GM19023 (cell line): ENCODE results near the gene CACNA2D2.

Experiments
- ATAC-seq: cut with Tn5 transposase; IDR thresholded peaks from one replicate; pipeline ENCODE4 v1.9.1; 2021; ENCODE audit warnings: mild to moderate bottlenecking, moderate library complexity; ENCODE audit not compliant: unreplicated experiment

The CACNA2D2 gene

DNA sequence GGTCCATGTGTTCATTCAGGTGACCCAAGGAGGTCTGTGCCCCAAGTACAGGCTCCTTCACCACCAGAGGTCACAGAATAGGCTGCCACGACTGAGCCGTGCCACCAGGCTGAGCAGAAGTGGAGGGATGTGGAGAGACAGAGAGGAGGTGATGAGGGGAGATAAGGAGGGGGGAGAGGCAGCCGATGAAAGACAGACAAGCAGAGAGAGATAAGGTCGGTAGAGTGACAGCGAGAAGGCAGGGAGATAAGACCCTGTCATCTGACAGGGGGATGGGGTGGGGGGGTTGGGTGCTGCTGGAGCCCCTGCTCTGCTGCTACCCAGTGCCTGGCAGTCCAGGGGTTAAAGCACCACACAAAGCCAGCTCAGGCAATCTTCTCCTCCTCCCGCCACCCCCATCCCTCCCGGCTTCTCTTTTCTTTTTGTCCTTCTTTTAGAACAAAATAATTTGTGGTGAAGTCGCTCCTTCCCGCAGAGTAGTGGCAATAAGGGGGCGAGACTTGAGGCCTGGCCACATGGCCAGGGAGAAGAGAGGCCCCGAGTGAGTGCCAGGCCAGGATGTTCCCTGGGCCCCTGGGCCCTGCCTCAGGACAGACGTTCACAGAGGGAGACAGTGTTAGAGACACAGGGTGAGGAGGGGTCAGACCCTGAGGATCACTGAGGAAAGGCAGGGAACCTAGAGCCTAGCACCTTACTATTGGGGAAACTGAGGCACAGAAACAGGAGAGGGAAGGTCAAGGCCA lies 67.9 kb downstream of the CACNA2D2 start:
- ATAC-seq, result no peak

DNA sequence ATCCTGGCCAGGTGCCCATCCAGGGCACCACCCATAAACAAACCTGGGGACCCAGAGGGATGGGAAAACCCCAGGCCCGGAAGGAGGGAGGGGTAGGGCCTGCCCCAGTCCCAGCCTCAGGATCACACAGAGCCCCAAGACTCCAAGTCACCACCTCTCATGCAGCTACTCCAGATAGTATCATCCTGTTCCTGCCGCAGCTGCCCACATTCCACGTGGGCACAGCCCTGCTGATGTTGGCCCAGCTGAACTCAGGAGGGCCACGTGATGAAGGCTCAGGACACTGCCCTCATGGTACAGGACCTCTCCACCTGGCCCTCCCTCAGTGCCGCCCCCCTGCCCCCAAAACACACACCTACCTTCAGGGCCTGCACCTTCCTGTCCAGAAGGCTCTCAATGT lies 69.5 kb downstream of the CACNA2D2 start:
- no peak for ATAC-seq

GRCh38 chr3:50430950-50431435 lies 72.4 kb downstream of the CACNA2D2 start:
- no peak for ATAC-seq

- ATAC-seq, result no peak
These were observed 73.2 kb downstream of the CACNA2D2 start for GRCh38 chr3:50430191-50430590.

- ATAC-seq, result no peak
These were observed 75.3 kb downstream of the CACNA2D2 start for GRCh38 chr3:50428007-50428633.

DNA sequence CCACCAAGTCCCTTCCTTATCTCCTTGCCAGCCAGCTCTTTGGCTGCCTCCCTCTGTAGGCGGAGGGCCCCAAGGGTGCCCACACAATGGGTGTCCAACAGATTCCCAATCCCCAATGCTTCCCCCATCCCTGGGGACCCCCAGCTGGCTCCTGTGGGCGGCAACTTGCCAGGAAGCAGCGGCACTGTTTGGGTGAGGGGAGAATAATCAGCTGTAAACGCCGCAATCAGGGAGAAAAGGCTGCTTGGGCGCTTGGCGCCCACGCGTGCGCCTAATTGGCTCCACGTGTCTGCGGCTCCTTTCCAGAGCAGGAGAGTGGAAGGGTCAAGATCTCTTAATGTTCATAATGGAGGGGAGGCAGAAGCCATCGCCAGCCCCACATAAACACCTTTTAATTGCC lies 76.2 kb downstream of the CACNA2D2 start:
- no peak for ATAC-seq

- no peak for ATAC-seq
These were observed 77.5 kb downstream of the CACNA2D2 start for GRCh38 chr3:50425911-50426310.

- no peak for ATAC-seq
These were observed 79.9 kb downstream of the CACNA2D2 start for GRCh38 chr3:50423543-50423942.

GRCh38 chr3:50422153-50422552 lies 81.3 kb downstream of the CACNA2D2 start:
- no peak for ATAC-seq

DNA sequence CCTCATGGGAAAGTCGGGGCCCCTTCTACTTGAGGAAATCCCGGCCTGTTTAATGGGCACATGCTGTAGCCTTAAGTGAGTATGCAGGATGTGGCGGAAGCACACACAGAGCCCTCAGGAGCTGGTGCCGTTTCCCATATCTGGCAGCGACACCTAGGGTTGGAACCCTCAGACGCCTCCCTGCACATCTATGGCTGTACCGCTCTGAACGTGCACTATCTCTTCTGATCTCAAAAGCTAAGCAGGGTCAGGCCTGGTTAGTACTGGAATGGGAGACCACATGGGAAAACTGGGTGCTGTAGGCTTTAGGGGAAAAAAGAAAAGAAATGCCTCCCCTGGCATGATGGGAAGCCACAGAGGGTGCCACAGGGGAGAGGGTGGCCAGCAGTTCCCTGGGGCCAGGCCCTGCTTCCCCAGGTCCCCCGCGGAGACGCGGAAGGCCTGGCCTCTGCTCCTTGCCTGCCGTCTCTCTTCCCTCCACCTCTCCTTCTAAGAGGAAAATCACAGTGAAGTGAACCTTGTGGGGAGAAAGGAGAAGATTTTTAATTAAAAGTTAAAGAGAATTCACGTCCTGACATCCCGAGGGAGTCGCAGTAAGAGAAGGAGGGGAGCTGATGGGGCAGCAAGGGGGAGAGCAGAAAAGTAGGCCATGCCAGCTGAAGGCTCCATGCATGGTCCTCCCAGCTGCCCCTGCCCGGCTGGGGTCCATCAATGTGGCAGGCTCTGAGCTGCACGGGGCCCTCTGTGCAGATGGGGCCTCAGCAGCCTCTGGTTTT lies 83.7 kb downstream of the CACNA2D2 start:
- ATAC-seq, result no peak

- ATAC-seq, result no peak
These were observed 84.6 kb downstream of the CACNA2D2 start for GRCh38 chr3:50418850-50419249.

- ATAC-seq, result no peak
These were observed 85.8 kb downstream of the CACNA2D2 start for GRCh38 chr3:50417637-50418033.

DNA sequence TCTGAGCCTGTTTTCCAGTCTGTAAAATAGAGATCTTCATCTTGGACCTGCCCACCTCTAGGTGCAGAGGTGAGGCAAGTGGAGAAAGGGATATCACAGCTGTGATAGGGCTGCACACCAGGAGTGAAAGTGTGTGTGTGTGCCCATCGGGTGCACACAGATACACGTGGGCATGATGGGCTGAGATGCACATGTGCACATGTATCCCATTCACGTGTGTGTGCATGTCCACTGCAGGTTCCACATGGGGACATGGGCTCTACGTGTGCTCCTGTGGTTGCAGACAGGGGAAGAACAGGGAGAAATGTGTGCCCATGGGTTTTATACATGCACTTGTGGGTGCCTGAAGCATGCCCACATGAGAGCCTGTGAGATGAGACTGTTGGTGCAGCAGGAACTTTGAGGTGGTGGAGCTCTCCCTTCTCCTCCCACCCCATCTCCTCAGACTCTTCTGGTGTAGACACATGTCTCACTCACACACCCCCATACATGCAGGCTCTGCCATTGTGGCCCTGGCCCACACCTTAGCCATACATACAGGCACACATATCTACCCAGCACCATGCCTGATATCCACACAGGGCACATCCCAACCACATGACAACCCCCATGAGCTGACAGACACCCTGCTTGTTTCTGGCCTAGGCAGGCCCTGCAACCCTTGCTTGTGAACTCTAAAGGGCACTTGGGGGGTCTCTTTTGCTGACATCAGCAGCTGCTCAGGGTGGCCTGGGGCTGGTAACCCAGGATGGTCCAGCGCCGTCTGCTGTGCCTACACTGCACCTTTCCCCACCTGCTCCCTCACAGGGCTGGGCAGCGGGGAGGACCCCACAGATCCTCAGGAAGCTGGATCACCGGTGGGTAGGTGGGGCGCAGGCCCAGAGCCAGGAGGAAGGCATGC lies 86.4 kb downstream of the CACNA2D2 start:
- ATAC-seq, result no peak

- no peak for ATAC-seq
These were observed 87.6 kb downstream of the CACNA2D2 start for GRCh38 chr3:50415816-50416215.

DNA sequence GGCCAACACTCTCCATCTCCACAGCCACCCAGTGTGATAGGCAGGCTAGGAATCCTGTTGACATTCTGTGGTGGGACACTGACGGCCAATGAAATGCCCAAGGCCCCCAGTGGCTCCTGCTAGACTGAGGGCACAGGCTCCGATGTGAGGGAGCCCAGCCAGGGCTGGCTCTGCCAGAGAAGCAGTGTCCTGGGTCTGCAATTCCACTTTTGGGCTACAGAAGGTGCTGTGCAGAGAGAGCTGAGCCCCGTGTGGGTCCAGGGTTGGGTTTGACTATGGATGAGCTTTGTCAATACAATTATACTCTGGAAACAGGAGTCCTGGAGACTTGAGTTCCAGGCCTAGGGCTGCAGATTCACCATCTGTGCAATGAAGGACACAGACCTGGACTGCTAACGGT lies 88.4 kb downstream of the CACNA2D2 start:
- ATAC-seq, result no peak

- no peak for ATAC-seq
These were observed 88.8 kb downstream of the CACNA2D2 start for GRCh38 chr3:50414616-50415015.

DNA sequence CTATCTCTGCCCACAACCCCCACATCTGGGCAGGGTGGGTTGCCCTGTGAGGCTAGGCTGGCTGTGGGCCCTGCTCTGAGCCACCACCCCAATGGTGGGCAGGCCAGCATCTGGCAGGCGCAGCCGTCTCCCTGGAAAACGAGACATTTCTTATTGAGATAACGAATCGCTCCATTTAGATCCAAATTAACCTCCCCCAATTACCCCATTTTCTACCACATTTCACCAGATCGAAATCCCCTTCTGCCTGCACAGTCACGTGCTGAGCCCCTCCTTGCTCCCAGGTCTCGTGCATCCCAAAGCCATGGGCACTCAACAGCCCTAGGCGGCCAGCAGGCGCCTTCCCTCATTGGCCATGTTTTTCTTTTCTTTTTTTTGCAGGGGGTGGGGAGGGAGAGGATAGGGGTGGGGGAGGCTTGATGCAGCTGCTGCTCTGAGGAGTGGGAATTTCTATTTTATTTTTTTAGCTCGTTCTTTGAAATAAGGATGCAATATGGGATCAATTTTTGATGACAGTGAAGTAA lies 91.1 kb downstream of the CACNA2D2 start:
- no peak for ATAC-seq

DNA sequence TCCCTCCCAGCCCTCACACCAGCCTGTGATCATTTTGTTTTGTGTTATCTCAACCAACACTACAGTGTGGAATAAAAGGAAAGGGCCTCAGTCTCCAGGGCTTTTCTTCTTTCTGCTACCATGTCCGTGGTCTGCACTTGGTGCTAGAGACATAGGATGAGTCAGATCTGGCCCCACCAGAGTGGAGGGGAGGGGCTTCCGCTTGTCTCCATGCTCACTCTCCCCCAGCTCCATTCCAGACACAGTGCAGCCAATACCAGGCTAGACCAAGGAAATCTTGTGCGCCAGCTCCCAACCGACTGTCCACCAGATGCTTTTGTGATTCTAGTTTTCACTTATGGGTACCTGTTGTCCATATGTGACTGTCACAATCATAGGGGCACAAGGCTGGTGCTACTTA lies 92.2 kb downstream of the CACNA2D2 start:
- ATAC-seq, result no peak

DNA sequence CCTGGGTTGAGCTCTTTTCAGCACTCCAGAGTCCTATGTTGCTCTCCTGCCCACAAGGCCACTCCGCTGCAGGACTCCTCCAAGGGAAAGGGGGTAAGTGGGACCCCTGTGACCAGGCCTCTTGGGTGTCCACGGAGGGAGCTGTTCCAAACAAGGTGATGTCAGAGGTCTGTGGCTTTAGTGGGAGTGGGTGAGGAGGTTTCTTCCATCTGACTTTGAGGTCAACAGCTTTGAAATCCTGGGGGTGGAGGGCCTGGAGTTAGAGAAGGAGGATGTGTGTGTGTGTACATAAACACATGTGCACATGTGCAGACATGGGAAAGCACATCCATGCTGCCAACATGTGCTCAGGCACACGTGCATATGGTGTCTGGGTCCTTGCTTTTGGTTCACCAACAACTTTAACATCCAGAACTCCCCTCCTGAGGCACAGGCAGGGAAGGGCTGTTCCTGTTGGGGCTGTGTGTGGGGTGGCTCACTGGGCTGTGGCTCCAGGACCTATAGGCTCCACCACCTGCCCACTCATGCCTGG lies 92.8 kb downstream of the CACNA2D2 start:
- ATAC-seq, result no peak

GRCh38 chr3:50410185-50410584 lies 93.2 kb downstream of the CACNA2D2 start:
- no peak for ATAC-seq
